ENCODE data around the gene KIAA2012.
A peak's percentile ranks its signal among the peaks of the same experiment; 100 is the strongest.
"Not testable (repeated sequence)": the region's sequence is repeated elsewhere in the genome, so short reads cannot be mapped to it uniquely, and the experiment has no call there.

Gene KIAA2012

GRCh38 chr2:202204855-202205254 lies 131.8 kb downstream of the KIAA2012 start:
- no peak for DNase-seq

- DNase-seq = no peak
Measured at GRCh38 chr2:202208526-202208925, 135.5 kb downstream of the KIAA2012 start.

GRCh38 chr2:202215179-202215578 lies 142.1 kb downstream of the KIAA2012 start:
- no peak for DNase-seq

- no peak for DNase-seq
Measured at GRCh38 chr2:202221873-202222272, 148.8 kb downstream of the KIAA2012 start.

GRCh38 chr2:202237787-202238233 lies 164.8 kb downstream of the KIAA2012 start:
- peak; percentile 29 for DNase-seq

GRCh38 chr2:202238234-202239197 lies 165.5 kb downstream of the KIAA2012 start, which contains the start of gene SUMO1:
Gene SUMO1, minus strand, starts transcription at chr2:202238597. Its CDS starts 146 bp downstream, at chr2:202238451.
- DNase-seq = peak; percentile 95

GRCh38 chr2:202247710-202248109 lies 174.7 kb downstream of the KIAA2012 start:
- DNase-seq = not testable (repeated sequence)

- DNase-seq = no peak
Measured at GRCh38 chr2:202249521-202250253, 176.6 kb downstream of the KIAA2012 start.

GRCh38 chr2:202251494-202251893 lies 178.4 kb downstream of the KIAA2012 start:
- no peak for DNase-seq

Measured in activated CD4-positive, alpha-beta T cell treated with anti-CD3 and anti-CD28 coated beads, Interleukin-2, Interleukin-6, amounts not matched to agents 100 ng/mL and 50 ng/mL, durations not matched to agents 16 hours and 8 hours (primary cell).